Stomach (tissue), 4 donors: Measurements from ENCODE around the gene PRKG2.

Source experiments
- CTCF ChIP-seq, 7 experiments: fragments of 450-650 bp in 4 of 7; fragments of 200-600 bp in 3 of 7; sonication (generic) in 3 of 7; IDR thresholded peaks; one replicate each; pipeline ENCODE4 v1.5.1; 2016 to 2019; ENCODE audit warnings: antibody characterized with exemption in 7 of 7, control low read depth in 2 of 7, mild to moderate bottlenecking in 1 of 7
- POLR2A ChIP-seq, 4 donors: fragments of 450-650 bp; IDR thresholded peaks; one replicate each; pipeline ENCODE4 v1.6.1; 2016; ENCODE audit warnings: antibody characterized with exemption in 4 of 4, control low read depth in 2 of 4, mild to moderate bottlenecking in 1 of 4, moderate library complexity in 1 of 4
- POLR2AphosphoS5 ChIP-seq, 3 donors: sonication (generic); formaldehyde crosslinking; IDR thresholded peaks; one replicate each; pipeline ENCODE4 v1.6.1; 2016; ENCODE audit warnings: antibody characterized with exemption in 3 of 3

- TF ChIP-seq CTCF (IDR thresholded peaks at IDR 0.05) (no peak), POLR2A (IDR thresholded peaks at IDR 0.05) (no peak), POLR2AphosphoS5 (IDR thresholded peaks at IDR 0.05) (no peak)
These were observed 133.9 kb downstream of the PRKG2 start for GRCh38 chr4:81081156-81081555.
